DLD1 (cell line): Measurements from ENCODE around the gene ECT2L.

Source experiments
- in situ Hi-C: cut with HindIII; loops from 2 replicates; pipeline ENCODE4 v1.10.0; 2017; ENCODE audit warnings: low sequenced_read_pairs

The ECT2L gene

DNA sequence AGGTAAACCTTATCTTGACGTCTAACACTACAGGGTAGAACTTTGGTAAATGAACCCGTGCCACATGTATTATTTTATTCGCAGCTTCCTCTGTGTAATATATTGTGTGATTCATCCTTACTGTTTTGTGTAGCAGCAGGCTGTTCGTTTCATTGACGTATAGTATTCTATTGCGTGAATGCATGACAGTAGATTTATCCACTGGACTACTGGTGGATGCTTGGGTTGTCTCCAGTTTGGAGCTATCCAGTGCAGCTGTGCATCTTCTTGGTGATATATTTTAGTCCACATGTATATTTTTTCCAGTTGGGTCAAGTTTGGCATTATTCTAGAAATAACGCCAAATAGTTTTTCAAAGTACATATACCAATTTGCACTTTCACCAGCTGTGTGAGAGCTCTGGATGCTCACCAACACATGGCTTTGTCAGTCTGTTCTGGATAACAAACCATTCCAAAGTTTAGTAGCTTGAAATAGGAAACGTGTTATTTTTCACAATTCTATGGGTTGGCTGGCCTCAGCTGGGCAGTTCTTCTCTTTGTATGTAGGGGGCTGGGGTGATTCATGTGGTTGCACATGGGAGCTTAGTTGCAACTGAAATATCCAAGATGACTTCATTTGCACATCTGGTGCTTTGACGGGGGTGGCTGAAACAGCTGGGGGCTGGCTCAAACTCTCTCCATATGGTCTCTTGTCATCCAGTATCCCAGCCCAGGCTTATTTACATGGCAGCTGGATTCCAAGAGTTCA, 9.3 kb downstream of the ECT2L start:
- in situ Hi-C loops = no loop called here

DNA sequence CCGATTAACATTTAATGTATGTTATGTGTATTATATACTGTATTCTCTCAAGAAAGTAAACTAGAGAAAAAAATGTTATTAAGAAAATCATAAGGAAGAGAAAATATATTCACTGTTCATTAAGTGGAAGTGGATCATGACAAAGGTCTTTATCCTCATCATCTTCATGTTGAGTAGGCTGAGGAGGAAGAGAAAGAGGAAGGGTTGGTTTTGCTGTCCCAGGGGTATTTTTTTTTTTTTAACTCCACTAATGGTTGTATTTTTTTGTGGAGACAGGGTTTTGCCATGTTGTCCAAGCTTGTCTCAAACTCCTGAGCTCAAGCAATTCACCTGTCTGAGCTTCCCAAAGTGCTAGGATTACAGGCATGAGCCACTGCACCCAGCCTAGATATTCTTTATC, 11.0 kb downstream of the ECT2L start:
- in situ Hi-C loops = no loop called here

DNA sequence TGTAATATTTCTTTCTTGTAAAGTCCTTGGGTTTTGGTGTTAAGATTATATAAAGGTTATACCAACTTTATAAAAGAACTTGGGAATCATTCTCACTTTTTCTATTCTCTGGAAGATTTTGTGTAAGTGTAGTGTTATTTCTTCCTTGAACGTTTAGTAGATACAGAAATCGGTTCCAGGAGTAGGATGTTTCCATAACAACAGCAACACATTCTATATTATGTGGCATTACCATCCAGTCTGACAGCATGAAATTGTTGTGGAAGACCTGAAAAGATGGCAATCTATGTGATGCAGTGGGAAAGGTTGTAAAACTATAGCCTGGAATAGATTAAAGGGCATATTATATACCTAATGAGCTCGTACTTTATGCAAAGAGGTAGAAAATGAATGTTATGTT, 13.8 kb downstream of the ECT2L start:
- in situ Hi-C loops = no loop called here

DNA sequence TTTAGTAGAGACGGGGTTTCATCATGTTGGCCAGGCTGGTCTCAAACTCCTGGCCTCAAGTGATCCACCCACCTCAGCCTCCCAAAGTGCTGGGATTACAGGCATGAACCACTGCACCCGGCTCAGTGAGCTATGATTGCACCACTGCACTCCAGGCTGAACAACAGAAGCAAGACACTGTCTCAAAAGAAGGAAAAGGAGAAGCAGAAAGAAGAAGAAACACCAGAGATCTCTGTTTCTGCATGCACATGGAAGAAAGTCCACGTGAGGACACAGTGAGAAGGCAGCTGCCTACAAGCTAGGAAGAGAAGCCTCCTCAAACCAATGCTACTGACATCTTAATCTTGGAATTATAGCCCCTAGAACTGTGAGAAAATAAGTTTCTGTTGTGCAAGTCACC, 16.0 kb downstream of the ECT2L start:
- in situ Hi-C loops = no loop called here

DNA sequence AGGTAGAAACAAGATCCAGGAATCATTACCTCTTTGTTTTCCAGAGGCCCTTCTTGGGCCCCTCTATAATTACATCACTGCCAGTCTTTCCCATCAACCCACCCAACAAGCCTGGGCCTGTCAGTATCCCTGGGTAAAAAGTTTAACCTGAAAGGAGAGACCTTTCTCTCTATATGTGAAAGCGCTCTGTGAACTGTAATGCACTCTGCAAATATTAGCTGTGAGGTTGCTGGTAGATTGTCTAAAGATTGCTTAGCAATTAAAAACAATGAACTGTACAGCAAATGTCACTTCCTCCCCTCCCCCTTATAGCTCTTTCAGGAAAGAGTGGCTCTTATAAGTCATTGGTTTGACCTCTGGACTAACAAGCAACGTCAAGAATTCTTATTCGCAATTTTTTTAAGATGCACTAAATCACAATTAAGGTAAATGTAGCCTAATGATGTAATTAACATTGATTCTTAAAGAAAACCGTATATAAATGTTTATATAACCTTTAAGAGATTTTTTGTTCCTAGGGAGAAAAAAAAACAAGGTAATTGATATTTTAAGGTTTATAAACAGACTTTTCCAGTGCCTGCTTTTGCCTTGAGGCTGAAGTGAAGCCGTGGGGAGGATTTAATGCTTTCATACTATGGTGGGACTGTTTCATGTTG, 18.4 kb downstream of the ECT2L start:
- in situ Hi-C loops = no loop called here

DNA sequence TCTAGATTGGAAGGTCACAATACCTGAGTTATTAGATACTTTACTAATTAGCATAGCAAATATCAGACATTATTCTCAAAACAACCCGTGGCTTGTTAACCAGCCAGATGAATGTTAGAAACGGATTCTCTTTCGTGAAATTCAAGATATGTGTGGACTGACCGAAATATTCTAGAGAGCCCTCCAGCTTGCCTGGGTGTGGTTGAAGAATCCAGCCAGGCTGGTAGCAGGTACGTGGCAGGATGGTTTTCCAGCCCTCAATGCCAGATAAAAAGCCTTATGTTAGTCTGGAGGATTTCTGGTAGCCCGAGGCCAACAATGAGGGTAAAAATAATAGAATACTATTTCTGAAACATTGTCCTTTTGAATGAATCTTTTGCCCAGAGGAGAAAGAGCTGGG, 19.3 kb downstream of the ECT2L start:
- in situ Hi-C loops = no loop called here

DNA sequence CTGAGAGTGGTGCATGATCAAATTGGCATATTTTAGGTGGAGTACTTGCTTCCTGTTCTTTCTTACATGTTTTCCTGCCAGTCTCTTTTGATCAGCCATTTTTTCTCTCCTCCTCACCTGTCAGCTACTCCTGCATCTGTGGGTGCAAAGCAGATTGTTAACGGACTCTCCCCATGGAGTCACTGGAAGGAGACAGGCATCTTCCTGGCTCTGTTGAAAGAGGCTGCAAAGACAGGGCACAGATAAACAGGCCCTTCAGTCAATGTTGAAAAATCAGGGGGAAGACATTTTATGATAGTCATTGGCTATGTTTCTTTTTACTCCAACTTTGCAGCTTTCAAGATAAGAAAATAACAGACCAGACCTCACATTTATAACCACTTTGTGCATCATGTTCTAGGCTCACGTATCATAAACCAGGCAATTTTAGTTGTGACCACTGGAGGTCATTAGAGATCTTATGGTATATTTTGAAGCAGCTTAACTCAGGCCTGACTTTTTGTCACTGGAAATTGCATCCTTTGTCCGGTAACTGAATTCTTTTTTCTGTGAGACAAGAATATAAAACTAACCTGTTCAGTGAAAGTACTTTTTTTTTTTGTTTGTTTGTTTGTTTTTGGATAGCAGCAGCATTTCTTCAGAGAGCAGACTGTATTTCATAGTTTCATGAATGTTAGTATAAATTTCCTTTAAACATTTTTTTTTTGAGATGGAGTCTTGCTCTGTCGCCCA, 20.1 kb downstream of the ECT2L start:
- in situ Hi-C loops = no loop called here

DNA sequence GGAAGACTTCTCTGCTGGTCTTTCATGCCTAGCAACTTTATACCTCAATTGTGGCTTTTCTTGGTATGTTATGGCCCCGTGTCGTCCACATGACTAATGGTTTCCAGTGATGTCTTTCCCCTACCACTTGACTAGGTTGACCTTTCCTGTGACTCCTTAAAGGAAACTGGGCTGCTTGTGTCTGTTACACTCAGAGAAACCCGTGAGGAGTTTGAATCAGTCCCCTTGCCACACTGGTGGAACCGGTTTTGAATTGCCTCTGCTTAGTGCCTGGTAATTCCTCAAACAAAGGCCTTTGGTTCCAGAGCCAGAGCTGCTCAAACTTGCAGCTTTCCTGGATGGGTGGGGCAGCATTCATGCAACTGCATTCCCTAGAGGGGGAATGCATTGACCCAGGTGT, 21.9 kb downstream of the ECT2L start:
- in situ Hi-C loops = no loop called here

DNA sequence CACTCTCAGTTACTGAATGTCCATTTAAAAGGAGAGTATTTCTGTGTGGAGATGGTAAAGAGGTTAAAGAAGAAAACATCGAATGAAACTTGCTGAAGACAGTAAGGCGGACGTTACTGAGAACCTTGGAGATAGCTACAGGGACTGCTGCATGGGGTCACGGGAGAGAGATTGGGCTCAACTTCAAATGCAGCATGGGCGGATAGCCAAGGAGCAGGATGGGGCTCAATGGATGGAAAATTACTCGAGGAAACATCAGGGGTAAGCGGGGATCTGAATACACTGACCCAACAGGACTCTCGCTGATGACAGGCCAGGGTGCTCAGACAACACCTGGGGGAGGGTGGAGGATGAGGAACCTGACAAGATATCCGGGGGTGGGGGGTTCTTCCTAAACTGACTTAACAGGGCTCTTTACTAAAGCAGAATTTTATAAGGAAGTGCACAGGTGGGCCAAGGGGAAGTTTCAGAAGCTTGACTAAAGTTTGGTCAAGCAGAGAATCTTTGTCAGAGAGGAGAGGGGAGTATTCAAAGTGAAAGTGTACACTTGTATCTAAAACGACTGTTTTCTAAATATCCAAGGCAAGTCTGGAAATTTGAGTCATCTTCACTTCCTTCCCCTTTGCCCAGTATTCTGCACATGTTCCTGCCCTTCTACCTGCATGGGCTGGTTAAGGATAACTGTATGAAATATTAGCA, 22.8 kb downstream of the ECT2L start:
- in situ Hi-C loops = no loop called here

DNA sequence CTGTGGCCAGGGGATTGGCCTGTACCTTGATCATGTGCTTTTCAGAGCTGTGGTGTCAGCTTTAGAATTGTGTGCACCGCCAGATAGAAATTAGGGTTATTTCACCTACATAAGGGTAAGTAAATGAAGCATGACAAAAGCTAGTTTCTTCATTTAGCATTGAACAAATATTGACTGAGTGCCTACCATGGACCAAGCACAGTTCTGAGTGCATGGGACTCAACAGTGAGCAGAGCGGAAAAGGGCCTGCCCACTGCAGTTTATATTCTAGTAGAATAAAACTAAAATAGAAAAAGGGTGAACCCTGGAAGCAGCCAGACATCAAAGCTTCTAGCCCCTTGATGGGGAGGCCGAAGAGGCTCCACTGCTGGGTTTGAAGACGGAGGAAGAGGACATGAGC, 25.6 kb downstream of the ECT2L start:
- in situ Hi-C loops = no loop called here

DNA sequence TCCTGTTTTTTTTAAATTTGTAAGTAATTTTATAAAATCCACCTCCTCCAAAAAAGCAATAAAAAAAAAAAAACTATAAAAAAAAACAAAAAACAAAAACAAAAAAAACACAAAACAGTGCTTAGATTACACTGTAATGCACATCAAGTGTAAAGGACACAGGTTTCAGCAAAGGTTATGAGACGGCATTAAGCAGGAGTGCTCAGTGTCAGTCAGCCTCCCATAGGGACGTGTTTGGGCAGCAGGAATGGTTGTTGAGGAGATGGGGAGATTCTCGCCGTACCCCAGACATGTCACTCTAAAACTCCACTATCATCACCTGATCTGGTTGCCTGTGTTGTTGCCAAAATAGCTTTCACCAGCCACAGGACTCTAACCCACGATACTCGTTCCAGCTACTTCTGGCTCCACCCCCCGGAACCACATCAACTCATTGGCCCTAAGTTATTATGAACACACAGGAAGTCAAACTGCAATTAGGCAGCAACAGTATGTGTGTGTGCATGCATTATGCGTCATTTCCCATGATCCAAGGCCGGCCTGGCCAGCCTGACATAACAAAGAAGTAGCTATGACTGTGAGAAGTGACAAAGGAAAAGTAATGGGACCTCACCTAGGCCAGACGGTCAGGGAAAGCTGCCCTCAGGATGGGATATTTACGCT, 28.7 kb downstream of the ECT2L start:
- in situ Hi-C loops = no loop called here

DNA sequence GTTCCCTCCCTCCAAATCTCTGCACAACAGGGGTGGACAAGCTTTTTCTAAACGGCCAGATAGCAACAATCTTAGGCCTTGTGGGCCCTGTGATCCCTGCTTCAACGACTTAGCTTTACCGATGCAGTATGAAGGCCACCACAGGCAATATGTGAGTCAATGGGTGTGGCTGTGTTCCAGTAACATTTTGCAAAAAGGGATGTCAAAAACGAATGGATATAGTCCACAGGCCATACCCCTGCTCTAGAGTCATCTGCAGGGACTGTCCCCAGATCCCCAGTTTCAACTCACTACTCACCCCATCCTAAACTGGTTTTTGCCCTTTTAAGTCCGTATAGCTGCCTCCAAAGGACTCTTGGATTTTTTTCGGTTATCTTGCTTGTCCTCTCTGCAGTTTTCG, 34.4 kb downstream of the ECT2L start:
- in situ Hi-C loops = no loop called here

DNA sequence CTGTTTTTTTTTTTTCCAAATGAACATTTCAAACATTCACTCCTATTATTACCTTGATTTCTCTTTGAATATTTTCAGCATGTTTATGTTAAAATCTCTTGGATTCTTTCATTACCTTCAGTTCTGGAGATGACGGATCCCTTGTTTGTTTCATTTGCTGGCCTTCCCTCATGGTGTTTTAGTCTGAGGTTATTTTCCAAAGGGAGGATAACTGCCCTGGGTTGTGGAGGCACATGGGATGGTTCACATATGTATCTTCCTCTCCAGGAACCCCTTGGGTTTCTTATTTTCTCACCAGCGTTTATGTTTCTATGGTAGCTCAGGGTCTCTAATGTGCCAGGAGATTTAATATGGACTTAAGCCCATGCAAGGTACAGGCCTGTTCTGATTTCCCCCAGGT, 36.3 kb downstream of the ECT2L start:
- in situ Hi-C loops = no loop called here

DNA sequence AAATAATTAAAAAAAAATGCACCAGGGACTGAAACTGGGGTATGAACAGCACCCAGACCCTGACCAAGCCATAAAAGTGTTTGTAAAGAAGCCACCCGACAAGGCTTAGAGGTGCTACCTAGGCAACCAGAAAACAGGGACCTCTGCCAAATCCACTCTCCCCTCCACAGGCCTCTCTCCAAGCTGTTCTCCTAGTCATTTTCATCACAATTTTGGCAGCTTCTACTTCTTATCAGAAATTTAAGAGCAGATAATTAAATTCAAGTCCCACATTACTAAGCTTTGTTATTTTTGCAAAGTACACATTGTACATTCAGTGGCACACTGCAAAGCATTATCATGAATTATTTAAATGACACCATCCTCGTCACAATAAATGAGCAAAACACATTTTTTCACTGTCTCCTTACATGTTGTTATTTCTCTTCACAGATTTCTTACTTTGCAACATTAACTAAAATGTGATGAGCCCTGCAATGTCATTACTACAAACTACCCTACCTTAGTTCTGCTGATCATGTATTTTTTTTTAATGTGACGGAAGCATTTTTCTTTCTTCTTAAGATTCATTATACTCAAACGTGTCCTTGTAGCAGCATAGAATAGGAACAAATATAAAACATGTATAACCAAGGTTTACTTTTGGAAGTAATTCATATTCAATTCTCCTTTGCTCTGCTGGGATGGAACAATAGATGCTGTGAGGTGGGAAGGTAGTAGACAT, 38.1 kb downstream of the ECT2L start:
- in situ Hi-C loops = no loop called here

DNA sequence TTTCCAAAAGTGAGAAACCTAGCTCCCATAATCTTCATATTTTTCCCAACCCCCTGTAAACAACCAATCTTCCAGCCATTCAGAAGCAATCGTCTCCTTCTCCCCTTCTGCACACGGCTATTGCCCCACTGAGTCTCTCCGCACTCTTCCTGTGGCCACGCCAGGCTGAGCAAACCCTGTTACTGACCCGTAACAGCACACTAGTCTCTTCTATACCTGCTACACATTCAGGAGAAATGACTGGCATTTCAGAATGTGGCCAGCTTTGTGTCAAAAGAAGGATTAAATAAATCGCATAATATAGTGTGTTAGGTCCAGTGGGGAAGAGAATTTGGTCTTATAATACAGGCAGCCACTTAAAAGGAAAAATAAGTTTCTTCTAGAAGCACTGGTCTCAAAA, 41.4 kb downstream of the ECT2L start:
- in situ Hi-C loops = no loop called here

DNA sequence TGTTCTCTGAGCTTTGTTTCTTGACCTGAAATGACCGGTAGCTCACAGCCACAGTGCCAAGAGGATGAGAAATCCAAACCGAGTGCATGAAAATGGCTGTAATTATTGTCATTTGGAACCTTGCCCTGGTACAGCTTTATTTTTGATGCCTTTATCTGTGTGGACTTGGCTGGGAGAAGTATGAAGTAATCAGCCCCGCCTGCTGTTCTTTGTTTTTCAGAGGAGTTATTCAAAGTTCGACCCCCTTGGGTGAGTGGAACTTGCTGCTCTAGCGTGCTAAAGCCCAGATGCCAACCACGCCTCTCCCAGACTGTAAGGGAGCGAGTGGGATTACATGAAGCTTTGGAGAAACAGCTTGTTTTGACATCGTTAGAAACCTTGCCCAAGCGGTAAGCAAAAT, 48.3 kb downstream of the ECT2L start:
- in situ Hi-C loops = no loop called here

DNA sequence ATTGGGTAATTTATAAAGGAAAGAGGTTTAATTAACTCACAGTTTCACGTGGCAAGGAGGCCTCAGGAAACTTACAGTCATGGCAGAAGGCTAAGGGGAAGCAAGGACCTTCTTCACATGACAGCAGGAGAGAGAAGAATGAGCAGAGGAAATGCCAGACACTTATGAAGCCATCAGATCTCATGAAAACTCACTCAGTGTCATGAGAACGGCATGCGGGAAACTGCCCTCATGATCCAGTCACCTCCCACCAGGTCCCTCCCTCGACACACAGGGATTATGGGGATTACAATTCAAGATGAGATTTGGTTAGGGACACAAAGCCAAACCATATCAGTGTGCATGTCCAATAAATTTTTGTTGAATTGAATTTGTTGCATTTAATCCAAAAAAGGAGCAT, 52.0 kb downstream of the ECT2L start:
- in situ Hi-C loops = no loop called here

DNA sequence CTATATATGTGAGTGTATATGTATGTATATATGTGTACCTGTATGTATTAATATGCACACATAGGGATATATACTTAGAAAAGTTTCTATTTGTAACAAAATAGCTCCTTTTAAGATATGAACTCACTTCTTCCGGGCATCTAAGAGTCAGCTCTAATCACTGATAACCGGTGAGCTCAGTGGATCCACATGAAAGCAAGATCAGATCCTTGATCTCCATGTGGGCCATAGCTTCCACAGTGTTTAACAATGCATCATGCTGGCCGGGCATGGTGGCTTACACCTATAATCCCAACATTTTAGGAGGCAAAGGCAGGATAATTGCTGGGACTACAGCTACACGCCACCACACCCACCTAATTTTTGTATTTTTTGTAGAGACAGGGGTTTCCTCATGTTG, 52.6 kb downstream of the ECT2L start:
- in situ Hi-C loops = no loop called here

DNA sequence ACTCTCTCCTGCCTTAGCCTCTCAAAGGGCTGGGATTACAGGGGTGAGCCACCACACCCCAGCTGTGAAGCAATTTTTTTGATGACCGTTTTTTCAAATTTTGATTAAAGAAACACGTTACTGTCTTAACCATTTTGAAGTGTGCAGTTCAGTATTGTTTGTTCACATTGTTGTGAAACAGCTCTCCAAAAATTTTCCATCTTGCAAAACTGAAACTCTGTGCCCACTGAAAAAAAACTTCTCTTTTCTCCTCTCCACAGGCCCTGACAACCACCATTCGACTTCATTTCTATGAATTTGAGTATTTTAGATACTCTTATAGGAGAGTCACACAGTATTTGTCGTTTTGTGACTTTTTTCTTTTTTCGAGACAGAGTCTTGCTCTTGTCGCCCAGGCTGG, 53.9 kb downstream of the ECT2L start:
- in situ Hi-C loops = no loop called here

DNA sequence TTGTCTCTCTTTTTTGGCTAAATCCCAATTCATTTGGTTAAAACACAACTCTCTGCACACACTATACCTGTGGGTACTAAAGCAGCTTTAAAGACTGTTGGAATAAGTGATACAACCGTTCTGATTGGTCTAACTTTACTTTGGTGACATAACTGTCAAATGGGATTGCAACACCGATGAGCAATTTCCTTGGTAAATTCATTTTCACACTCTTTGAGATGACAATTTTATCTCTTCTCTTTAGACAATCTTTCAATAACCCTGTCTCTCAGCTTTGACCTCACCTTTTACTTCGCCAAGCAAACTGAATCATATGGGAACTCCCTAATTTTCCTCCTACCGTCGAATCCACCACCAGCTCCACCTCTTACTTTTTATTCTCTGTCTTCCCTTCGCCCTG, 60.8 kb downstream of the ECT2L start:
- in situ Hi-C loops = no loop called here
